Parietal lobe (tissue), 1 donor: ENCODE data around the gene ZNF655. TPM values are rescaled to one million over a fixed set of nuclear protein-coding genes. Genes with fewer than 3 reads are reported as not detected.

ENCODE experiments used
- total RNA-seq: library from RNA; depleted of rRNA; stranded (reverse); fragments of >200 nt; gene quantifications from one replicate; pipeline ENCODE4 v1.2.3, GENCODE V29; 2014

ZNF655 gene, protein sequence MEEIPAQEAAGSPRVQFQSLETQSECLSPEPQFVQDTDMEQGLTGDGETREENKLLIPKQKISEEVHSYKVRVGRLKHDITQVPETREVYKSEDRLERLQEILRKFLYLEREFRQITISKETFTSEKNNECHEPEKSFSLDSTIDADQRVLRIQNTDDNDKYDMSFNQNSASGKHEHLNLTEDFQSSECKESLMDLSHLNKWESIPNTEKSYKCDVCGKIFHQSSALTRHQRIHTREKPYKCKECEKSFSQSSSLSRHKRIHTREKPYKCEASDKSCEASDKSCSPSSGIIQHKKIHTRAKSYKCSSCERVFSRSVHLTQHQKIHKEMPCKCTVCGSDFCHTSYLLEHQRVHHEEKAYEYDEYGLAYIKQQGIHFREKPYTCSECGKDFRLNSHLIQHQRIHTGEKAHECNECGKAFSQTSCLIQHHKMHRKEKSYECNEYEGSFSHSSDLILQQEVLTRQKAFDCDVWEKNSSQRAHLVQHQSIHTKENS
- total RNA-seq = 136 TPM

DNA sequence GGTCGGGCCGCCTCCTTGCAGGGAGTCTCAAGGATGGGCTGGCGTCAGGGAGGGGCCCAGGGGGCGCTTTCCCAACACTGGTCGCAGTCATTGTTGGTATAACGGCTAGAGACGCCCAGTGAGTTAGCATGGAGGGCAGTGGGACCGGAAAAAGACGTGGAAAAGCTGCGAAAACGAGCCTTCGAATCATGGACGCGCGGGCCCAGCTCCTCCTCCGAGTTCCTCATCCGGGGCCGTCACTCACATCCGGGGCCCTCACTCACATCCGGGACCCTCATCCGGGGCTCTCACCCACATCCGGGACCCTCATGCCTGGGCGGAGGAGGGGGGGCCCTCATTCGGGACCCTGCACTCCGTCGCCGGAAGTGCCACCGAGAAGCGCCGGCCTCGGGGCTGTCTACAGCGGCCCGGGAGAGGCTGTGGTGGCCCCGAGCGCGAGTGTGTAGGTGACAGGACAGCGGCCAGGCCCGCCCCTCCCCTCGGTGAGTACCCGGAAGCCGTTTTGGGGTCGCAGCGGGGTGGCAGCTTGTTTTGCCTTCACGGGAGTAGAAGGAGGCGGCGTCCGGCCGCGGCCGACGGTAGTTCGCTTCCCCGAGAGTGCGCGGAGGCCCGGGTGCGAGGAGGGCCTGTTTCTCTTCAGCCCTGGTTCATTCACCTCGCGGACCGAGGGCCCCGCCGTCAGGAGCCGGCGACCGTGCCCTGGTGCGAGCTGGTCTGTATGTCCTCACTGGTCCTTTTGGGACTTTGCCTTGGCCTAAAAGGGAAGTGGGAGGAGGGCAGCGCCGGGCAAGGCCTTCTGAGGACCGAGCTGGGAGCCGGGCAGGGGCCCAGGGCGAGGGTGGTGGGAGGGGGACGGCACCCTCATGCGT is at the start of gene ZNF655:
TSS of gene ZNF655 (plus strand) at position 337 of the 869 bp plus-strand sequence. CDS start 1,918 bp downstream, outside the sequence.

DNA sequence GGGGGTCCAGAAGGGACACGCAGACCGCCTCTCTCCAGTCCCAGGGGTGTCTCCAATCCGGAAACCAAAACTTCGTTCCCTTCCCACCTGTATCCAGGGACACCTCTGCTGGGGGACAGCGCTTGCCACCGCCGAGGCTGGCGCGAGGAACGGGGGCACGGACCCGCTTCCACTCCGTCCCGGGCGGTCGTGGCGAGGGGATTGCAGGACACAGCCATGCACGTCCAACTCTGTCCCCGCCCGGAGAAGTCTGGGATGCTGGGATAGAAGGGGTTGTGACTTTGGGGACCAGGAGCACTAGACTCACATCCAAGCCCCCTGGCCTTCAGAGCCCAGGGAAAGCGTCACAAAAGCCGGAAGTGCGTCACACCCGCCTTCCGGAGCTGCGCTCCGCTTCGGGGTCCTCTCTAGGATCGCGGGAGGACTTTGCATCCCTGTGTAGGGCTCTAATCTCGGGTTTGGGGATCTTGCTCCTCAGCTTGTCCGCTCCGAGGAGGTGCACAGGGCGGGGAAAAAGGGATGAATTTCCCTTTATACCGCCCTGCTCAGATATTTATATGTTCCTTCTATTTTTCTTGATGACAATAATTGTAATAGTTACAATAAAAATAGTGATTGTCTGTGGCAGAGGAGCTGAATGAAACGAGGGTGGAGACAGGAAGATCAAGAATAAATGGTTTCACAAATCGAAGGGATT is 6.5 kb upstream of the ZNF655 start, which contains the start of gene FAM200A:
TSS of gene FAM200A (minus strand) at position 348 of the 697 bp plus-strand sequence. CDS start 3,707 bp downstream, outside the sequence.

DNA sequence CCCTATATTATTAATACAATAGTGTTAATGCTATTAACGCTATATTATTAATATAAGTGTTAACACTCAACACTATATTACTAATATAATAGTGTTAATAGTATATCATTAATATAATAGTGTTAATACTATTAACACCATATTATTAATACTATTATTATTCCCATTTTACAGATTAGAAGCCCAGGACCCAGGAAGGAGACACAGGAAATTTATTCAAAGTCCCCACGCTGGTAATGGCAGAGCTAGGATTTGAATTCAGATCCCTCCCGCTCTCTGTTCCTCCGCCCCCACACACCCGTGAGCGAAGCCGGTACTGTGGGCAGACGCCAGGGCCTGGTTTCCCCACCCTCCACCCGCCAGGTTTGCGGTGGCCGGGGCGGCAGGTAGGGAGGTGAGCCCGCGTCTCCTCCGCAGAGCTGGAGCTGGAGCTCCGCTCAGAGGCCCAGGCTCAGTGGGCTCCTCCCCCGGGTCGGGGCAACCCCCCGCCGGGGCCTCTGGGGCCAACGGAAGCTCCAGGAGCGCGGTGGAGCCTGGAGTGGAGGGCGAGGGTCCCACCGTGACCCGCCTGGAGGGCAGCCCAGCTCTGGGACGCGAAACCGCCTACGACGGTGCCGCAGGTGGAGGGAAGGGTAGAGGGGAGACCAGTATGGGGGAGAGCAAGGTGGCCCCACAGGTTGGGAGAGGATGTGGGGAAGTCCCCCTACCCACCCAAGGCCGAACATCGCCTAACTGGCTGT is 39.5 kb downstream of the ZNF655 start, which contains the start of gene TMEM225B:
TSS of gene TMEM225B (plus strand) at position 506 of the 740 bp plus-strand sequence. CDS start 6,122 bp downstream, outside the sequence.

DNA sequence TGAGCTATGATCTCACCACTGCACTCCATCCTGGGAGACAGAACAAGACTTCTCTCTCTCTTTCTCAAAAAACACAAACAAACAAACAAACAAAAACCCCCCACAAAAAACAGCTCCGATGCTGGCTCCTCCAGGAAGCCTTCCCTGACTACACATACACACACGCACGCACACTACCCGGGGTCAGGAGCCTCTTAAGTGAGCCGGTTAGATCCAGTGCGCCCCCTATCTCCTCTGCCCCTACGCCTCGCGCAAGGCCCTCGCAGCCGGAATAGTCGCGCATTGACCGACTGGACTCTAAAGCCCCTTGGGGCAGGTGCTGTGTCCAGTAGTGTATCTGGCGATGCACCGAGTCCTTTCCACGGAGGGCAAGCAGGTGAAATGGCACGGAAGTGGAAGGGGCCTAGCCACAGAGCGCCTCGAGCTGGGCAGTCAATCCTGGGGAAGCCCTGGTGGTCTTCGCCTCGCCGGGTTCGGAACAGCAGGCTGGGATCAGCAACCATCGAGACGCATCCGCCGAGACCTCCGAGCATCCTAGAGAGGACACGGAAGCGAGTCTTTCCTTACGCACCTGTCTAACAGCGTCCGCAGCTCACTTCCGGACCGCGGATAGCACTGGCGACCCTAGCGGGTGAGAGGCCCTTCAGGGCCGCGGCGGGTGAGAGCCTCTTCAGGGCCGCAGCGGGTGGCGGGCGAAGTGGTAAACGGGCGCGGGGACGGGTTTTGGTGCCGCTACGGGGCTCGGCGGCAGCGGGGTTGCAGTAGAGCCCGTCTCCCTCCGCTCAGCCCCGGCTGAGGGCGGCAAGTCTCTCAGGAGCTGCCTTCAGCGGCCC is 58.1 kb downstream of the ZNF655 start, which contains the start of gene ZSCAN25:
TSS of gene ZSCAN25 (plus strand) at position 588 of the 833 bp plus-strand sequence. CDS start 2,661 bp downstream, outside the sequence.

Other genes with a start within 250 kb of the ZNF655 start
- gene ARPC1A, start 232.7 kb upstream of the ZNF655 start, total RNA-seq = 81.1 TPM
- gene ARPC1B, start 183.9 kb upstream of the ZNF655 start, total RNA-seq = 7.2 TPM
- 23.5 TPM for gene PDAP1, start 150.0 kb upstream of the ZNF655 start, total RNA-seq
- 43.2 TPM for gene BUD31, start 149.7 kb upstream of the ZNF655 start, total RNA-seq
- gene PTCD1, start 119.8 kb upstream of the ZNF655 start, total RNA-seq = 7.5 TPM
- gene CPSF4, start 119.7 kb upstream of the ZNF655 start, total RNA-seq = 59.2 TPM
- gene ATP5MF, start 92.5 kb upstream of the ZNF655 start, total RNA-seq = 187 TPM
- 40.7 TPM for gene ZNF789, start 85.8 kb upstream of the ZNF655 start, total RNA-seq
- gene ZNF394, start 58.4 kb upstream of the ZNF655 start, total RNA-seq = 24.1 TPM
- 31.3 TPM for gene ZKSCAN5, start 54.0 kb upstream of the ZNF655 start, total RNA-seq
- 17.2 TPM for gene FAM200A, start 6.5 kb upstream of the ZNF655 start, total RNA-seq
- not detected for gene TMEM225B, start 39.6 kb downstream of the ZNF655 start, total RNA-seq
- 33.8 TPM for gene ZSCAN25, start 58.3 kb downstream of the ZNF655 start, total RNA-seq
- gene CYP3A5, start 121.4 kb downstream of the ZNF655 start, total RNA-seq = 0.63 TPM
- 0.31 TPM for gene CYP3A7, start 176.6 kb downstream of the ZNF655 start, total RNA-seq
- gene CYP3A4, start 225.5 kb downstream of the ZNF655 start, total RNA-seq = not detected